HUES6 (cell line): ENCODE data around the gene RELN.

Source experiments
- H3K27ac ChIP-seq: 2 replicates; pipeline ENCODE4 v1.7.0; 2013; ENCODE audit warnings: low read depth, mild to moderate bottlenecking, low read length, inconsistent platforms
- H3K27me3 ChIP-seq: 2 replicates; pipeline ENCODE4 v1.6.1; 2013; ENCODE audit warnings: low read length; ENCODE audit not compliant: control insufficient read depth, insufficient read depth
- H3K36me3 ChIP-seq: 2 replicates; pipeline ENCODE4 v1.6.1; 2013; ENCODE audit warnings: low read length; ENCODE audit not compliant: control insufficient read depth, insufficient read depth
- H3K4me1 ChIP-seq: 2 replicates; pipeline ENCODE4 v1.6.1; 2013; ENCODE audit warnings: low read length; ENCODE audit not compliant: control insufficient read depth, insufficient read depth
- H3K4me3 ChIP-seq: 2 replicates; pipeline ENCODE4 v1.5.1; 2013; ENCODE audit warnings: low read depth, low read length
- H3K9ac ChIP-seq: one replicate; pipeline ENCODE4 v1.6.1; 2013; ENCODE audit warnings: mild to moderate bottlenecking, low read length
- H3K9me3 ChIP-seq: 2 replicates; pipeline ENCODE4 v1.6.1; 2013; ENCODE audit warnings: low read depth, low read length; ENCODE audit not compliant: control insufficient read depth, insufficient read depth

Gene RELN

GRCh38 chr7:104017001-104017400 lies 27.5 kb upstream of the RELN start:
- Histone ChIP-seq H3K4me3 (no peak overlapping the region), H3K9ac (no peak overlapping the region), H3K27me3 (no peaks in the 10 kb centered on the region), H3K27ac (no peak overlapping the region), H3K4me1 (no peaks in the 10 kb centered on the region), H3K9me3 (no peaks in the 10 kb centered on the region; the same call in 1 of the 2 replicates), H3K36me3 (no peaks in the 10 kb centered on the region)

- Histone ChIP-seq H3K9ac (no peak overlapping the region), H3K4me1 (no peaks in the 10 kb centered on the region), H3K9me3 (no peaks in the 10 kb centered on the region)
Measured at GRCh38 chr7:104012835-104013234, 23.4 kb upstream of the RELN start.

GRCh38 chr7:104011829-104012228 lies 22.4 kb upstream of the RELN start:
- Histone ChIP-seq H3K4me1 (no peaks in the 10 kb centered on the region), H3K27ac (no peak overlapping the region)

More at GRCh38 chr7:104012835-104013234, 23.4 kb upstream of the RELN start:
- Histone ChIP-seq H3K4me3 (no peak overlapping the region), H3K36me3 (no peaks in the 10 kb centered on the region), H3K27me3 (no peaks in the 10 kb centered on the region), H3K27ac (no peak overlapping the region)

GRCh38 chr7:104010052-104010909 lies 20.8 kb upstream of the RELN start:
- no peak overlapping the region for H3K9ac ChIP-seq
- H3K4me1 ChIP-seq = no peaks in the 10 kb centered on the region
- H3K4me3 ChIP-seq = no peak overlapping the region
- H3K9me3 ChIP-seq = no peaks in the 10 kb centered on the region
- no peaks in the 10 kb centered on the region for H3K36me3 ChIP-seq
- no peaks in the 10 kb centered on the region for H3K27me3 ChIP-seq
- no peak overlapping the region for H3K27ac ChIP-seq

More at GRCh38 chr7:104011829-104012228, 22.4 kb upstream of the RELN start:
- Histone ChIP-seq H3K9ac (no peak overlapping the region), H3K4me3 (no peak overlapping the region), H3K27me3 (no peaks in the 10 kb centered on the region), H3K9me3 (no peaks in the 10 kb centered on the region), H3K36me3 (no peaks in the 10 kb centered on the region)

- Histone ChIP-seq H3K9ac (no peak overlapping the region), H3K4me1 (no peaks in the 10 kb centered on the region), H3K4me3 (no peak overlapping the region), H3K9me3 (no peaks in the 10 kb centered on the region), H3K36me3 (no peaks in the 10 kb centered on the region), H3K27me3 (no peaks in the 10 kb centered on the region), H3K27ac (no peak overlapping the region)
Measured at GRCh38 chr7:104008107-104008506, 18.6 kb upstream of the RELN start.

GRCh38 chr7:104007614-104008013 lies 18.2 kb upstream of the RELN start:
- Histone ChIP-seq H3K36me3 (no peaks in the 10 kb centered on the region), H3K27me3 (no peaks in the 10 kb centered on the region), H3K4me1 (no peaks in the 10 kb centered on the region), H3K27ac (no peak overlapping the region), H3K4me3 (no peak overlapping the region), H3K9me3 (no peaks in the 10 kb centered on the region), H3K9ac (no peak overlapping the region)

GRCh38 chr7:104005197-104005596 lies 15.7 kb upstream of the RELN start:
- no peak overlapping the region for H3K27ac ChIP-seq
- H3K27me3 ChIP-seq = no peaks in the 10 kb centered on the region
- H3K36me3 ChIP-seq = no peaks in the 10 kb centered on the region
- no peaks in the 10 kb centered on the region for H3K4me1 ChIP-seq
- no peaks in the 10 kb centered on the region for H3K9me3 ChIP-seq
- no peak overlapping the region for H3K9ac ChIP-seq
- no peak overlapping the region for H3K4me3 ChIP-seq

GRCh38 chr7:103996639-103997038 lies 7.2 kb upstream of the RELN start:
- peaks cover 22% of the 10 kb centered on the region for H3K27me3 ChIP-seq
- no peaks in the 10 kb centered on the region for H3K9me3 ChIP-seq
- H3K27ac ChIP-seq = no peak overlapping the region
- H3K9ac ChIP-seq = no peak overlapping the region
- no peaks in the 10 kb centered on the region for H3K36me3 ChIP-seq
- no peak overlapping the region for H3K4me3 ChIP-seq
- no peaks in the 10 kb centered on the region for H3K4me1 ChIP-seq

- H3K27ac ChIP-seq = no peak overlapping the region
- peaks cover 27% of the 10 kb centered on the region for H3K27me3 ChIP-seq
- H3K9me3 ChIP-seq = no peaks in the 10 kb centered on the region
- no peak overlapping the region for H3K9ac ChIP-seq
- no peaks in the 10 kb centered on the region for H3K36me3 ChIP-seq
- no peaks in the 10 kb centered on the region for H3K4me1 ChIP-seq
- no peak overlapping the region for H3K4me3 ChIP-seq
Measured at GRCh38 chr7:103996017-103996551, 6.6 kb upstream of the RELN start.

- peaks cover 33% of the 10 kb centered on the region for H3K27me3 ChIP-seq
- no peak overlapping the region for H3K27ac ChIP-seq
- no peak overlapping the region for H3K4me3 ChIP-seq
- H3K9me3 ChIP-seq = no peaks in the 10 kb centered on the region
- H3K4me1 ChIP-seq = no peaks in the 10 kb centered on the region
- no peaks in the 10 kb centered on the region for H3K36me3 ChIP-seq
- H3K9ac ChIP-seq = no peak overlapping the region
Measured at GRCh38 chr7:103995554-103995953, 6.1 kb upstream of the RELN start.

GRCh38 chr7:103993551-103993950 lies 4.1 kb upstream of the RELN start:
- H3K4me1 ChIP-seq = 0 out of 2 replicates have a peak, but pooled peaks cover 2% of the 10 kb centered on the region
- no peak overlapping the region for H3K9ac ChIP-seq
- no peak overlapping the region for H3K27ac ChIP-seq
- H3K36me3 ChIP-seq = no peaks in the 10 kb centered on the region
- peaks cover 51% of the 10 kb centered on the region for H3K27me3 ChIP-seq
- H3K4me3 ChIP-seq = no peak overlapping the region
- H3K9me3 ChIP-seq = no peaks in the 10 kb centered on the region
